Aorta (tissue), 5 donors: ENCODE data around the gene TSSK3. TPM values are rescaled to one million over a fixed set of nuclear protein-coding genes. Genes with fewer than 3 reads are reported as not detected.

Experiments used
- ATAC-seq: fragments of 200-7000 bp; cut with Tn5 transposase; one replicate; pipeline ENCODE4 v1.9.1; 2022; ENCODE audit warnings: moderate library complexity; ENCODE audit not compliant: low FRiP score
- DNase-seq, 2 donors: peaks; one replicate each; pipeline ENCODE4 v3.0.0-alpha.2; 2020
- H3K27ac ChIP-seq, 2 donors: one replicate each; pipeline ENCODE4 v1.5.1; 2013; ENCODE audit warnings: low read length in 2 of 2, mild to moderate bottlenecking in 2 of 2, moderate library complexity in 2 of 2, control low read depth in 1 of 2, inconsistent platforms in 1 of 2, low read depth in 1 of 2
- H3K27me3 ChIP-seq, 2 donors: one replicate each; pipeline ENCODE4 v1.6.1; 2013; ENCODE audit warnings: control low read depth in 1 of 2, low read length in 1 of 2, mild to moderate bottlenecking in 1 of 2, moderate library complexity in 1 of 2; ENCODE audit not compliant: insufficient read depth in 2 of 2, control insufficient read depth in 1 of 2
- H3K36me3 ChIP-seq, 2 donors: one replicate each; pipeline ENCODE4 v1.6.1; 2013; ENCODE audit warnings: control low read depth in 1 of 2, low read length in 1 of 2, mild to moderate bottlenecking in 1 of 2; ENCODE audit not compliant: insufficient read depth in 2 of 2, control insufficient read depth in 1 of 2
- H3K4me1 ChIP-seq, 2 donors: one replicate each; pipeline ENCODE4 v1.6.1; 2013; ENCODE audit warnings: low read length in 2 of 2, control low read depth in 1 of 2, mild to moderate bottlenecking in 1 of 2, moderate library complexity in 1 of 2; ENCODE audit not compliant: insufficient read depth in 2 of 2, control insufficient read depth in 1 of 2
- H3K4me3 ChIP-seq, 2 donors: one replicate each; pipeline ENCODE4 v1.5.1; 2013; ENCODE audit warnings: low read length in 2 of 2, control low read depth in 1 of 2, mild to moderate bottlenecking in 1 of 2
- H3K9me3 ChIP-seq: one replicate; pipeline ENCODE4 v1.6.1; 2013; ENCODE audit warnings: mild to moderate bottlenecking, low read length; ENCODE audit not compliant: control insufficient read depth
- WGBS, 2 donors: extraction: QIAGEN DNeasy Blood & Tissue Kit; methylation state at CpG; one replicate each; pipeline ENCODE4 v1.1.7; 2013; 5-methylcytosine and 5-hydroxymethylcytosine counted together
- intact Hi-C, 2 donors: fragments of 100-400 bp; cut with DNase I; formaldehyde crosslinking; loops; one replicate each; pipeline versions ENCODE4 v1.14.2 to v1.15.0; 2022
- polyA plus RNA-seq, 2 donors: library from polyadenylated mRNA; stranded (reverse); fragments of 200-250 nt; gene quantifications; one replicate each; pipeline ENCODE4 v1.2.3, GENCODE V29; 2013
- total RNA-seq, 2 donors: library from RNA; stranded (reverse); fragmentation: NEBNext Ultra II Directional; extraction: Animal tissue kit (Norgen Biotek cat#: 25700); gene quantifications; one replicate each; pipeline ENCODE4 v1.2.1, GENCODE V29; 2021
- donor health status: healthy with polysubstance abuse.
- donor health status: Bipolar disorder and iron deficiency.
- donor health status: DM: no; HTN: no; CAD: no.
- donor health status: DM: no; HTN: no; CAD: no.
- donor health status: DM: yes; HTN: yes; CAD: no.

The TSSK3 gene
- total and polyA plus RNA-seq, 4 donors, result 0.41 to 2.2 (median 1.7) TPM; not detected in 1

DNA sequence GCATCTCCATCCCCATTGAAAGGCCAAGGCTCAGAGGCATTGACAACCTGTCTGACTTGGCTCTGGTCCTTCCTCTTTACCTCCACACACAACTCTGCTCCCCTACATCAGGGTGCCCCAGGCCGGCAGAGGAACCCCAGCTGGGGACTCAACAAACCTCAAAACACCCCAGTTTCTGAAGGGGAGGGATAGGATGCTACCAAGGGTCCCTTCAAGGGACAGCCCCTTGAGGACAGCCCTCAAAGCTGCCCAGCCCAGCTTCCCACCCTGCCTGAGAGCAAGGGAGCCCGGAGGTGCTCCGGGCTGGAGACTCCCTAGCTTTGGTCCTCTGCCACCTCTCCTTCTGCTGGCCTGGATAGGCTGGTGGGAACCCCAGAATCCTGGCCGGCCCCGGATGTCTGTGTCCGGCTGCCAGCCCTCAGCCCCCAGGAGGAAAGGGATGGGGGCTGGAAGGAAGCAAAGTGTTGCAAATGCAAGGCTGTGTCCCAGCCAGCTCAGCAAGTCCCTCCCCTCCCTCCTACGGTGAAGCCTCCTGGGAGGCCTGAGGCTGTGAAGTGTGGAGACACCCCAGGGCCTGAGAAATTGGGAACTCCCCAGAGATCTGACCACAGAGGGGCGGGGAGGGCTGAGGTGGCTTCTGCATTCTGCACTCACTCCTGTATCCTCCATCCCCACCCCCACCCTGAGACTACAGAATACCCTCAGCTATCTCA is 25.2 kb upstream of the TSSK3 start:
- H3K9me3 ChIP-seq, result no peaks in the 10 kb centered on the region
- H3K27me3 ChIP-seq, result no peaks in the 10 kb centered on the region
- no peak overlapping the region for H3K27ac ChIP-seq
- H3K4me3 ChIP-seq, result no peak overlapping the region
- H3K36me3 ChIP-seq, result peaks cover 0 to 5% of the 10 kb centered on the region in 2 donors
- DNase-seq (peak in 1 of 2 donors; percentile 69), ATAC-seq (no peak)
- WGBS, 2 donors, result 68 to 73% methylated on average over 6 to 8 of the region's 8 CpGs
- no peaks in the 10 kb centered on the region for H3K4me1 ChIP-seq
- intact Hi-C loops, result no loop called here

DNA sequence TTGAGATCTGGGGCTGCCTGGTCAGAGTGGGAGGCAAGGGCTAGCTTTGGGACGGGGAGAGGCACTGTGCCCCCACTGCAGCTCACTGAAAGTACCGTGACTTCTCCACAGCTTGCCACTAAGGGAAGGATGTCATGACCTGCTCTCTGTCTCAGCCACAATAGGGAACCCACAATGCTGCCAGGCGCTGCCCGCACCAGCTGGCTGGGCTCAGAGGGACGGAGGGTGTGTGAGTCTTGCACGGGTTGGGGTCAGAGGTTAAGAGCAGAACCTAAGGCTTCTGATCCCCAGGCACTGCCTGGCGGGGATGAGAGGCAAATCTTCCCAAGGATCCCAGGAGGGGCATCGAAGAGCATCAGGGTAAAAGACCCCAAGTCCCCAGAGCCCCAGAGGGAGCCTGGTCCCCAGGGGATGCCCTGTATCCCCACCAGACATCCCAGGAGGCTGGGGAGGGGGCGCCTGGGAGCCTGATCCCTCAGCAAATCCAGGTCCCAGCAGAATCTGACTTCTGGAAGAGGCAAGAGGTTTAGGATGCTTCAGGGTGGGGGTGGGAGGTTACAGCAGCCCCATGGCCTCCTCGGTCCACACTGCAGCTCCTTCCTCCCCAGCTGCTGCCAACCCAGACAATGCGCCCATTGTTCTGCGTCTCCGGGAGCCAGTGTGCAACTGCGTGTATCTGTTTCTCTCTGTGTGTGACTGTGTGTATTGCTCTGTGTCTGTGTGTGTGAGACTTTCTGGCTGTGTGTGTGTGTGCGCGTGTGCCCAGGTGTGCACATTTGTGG is 24.3 kb upstream of the TSSK3 start:
- intact Hi-C loops, result no loop called here
- DNase-seq, result peak in 1 of 2 donors; percentile 67
- WGBS, 2 donors, result 77 to 83% methylated on average over 16 of the region's 16 CpGs
- no peak for ATAC-seq
- Histone ChIP-seq H3K27me3 (no peaks in the 10 kb centered on the region), H3K4me3 (no peak overlapping the region), H3K9me3 (no peaks in the 10 kb centered on the region), H3K27ac (no peak overlapping the region), H3K36me3 (no peaks in the 10 kb centered on the region), H3K4me1 (no peaks in the 10 kb centered on the region)

DNA sequence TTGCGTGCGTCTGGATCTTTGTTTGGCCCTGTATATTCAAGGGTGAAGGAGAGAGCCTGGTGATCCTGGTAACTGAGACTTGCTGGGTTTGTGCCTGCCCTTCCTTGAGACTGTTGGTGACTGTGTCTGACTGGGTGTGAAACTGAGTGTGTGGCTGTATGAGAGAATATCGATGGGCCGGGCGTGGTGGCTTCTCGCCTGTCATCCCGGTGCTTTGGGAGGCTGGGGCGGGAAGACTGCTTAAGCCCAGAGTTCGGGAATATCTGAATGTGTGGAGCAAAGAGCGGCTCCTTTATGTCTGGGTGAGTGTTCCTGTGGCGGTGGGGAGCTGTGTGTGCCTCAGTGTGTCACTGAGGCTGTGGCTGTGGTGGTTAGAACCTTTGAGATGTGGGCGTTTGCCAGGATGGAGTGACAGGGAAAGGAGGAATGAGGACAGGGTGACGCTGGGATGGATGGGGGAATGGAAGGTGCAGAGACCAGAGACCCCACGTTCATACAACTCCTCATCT is 23.6 kb upstream of the TSSK3 start:
- Histone ChIP-seq H3K4me1 (no peaks in the 10 kb centered on the region), H3K27me3 (no peaks in the 10 kb centered on the region), H3K36me3 (no peaks in the 10 kb centered on the region), H3K27ac (no peak overlapping the region), H3K9me3 (no peaks in the 10 kb centered on the region), H3K4me3 (no peak overlapping the region)
- intact Hi-C loops, result no loop called here
- no peak for ATAC-seq
- no peak for DNase-seq
- WGBS, 2 donors, result 91 to 92% methylated on average over 14 of the region's 14 CpGs

DNA sequence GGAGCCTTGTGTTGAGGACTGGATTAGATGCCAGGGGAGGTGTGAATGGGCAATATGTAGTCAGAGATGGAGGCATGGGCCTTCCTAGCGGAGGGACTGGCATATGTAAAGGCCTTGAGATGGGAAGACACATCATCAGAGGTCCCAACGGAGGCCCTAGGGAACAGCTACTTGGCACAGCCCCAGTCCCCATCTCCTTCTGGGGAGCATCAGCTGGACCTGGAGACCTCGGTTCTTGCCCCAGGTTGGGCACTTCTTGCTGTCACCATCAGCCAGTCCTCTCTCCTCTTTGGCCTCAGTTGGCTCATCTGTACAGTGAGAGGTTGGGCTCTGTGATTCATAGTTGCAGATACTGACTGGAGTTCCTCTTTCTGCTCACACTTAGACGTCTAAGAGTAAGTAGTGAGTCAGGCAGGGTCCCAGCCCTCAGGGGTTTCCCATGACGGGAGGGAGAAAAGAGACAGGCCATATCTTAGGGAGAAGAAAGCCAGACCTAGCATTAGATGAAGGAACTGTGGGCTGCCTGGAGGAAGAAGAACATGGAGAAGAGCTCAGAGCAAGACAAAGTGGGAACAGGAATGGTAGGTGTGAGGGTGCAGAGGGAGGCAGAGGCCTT is 22.9 kb upstream of the TSSK3 start:
- Histone ChIP-seq H3K9me3 (no peaks in the 10 kb centered on the region), H3K36me3 (no peaks in the 10 kb centered on the region), H3K27ac (no peak overlapping the region), H3K27me3 (no peaks in the 10 kb centered on the region), H3K4me1 (no peaks in the 10 kb centered on the region), H3K4me3 (no peak overlapping the region)
- peak in 1 of 2 donors; percentile 32 for DNase-seq
- no peak for ATAC-seq
- 73 to 77% methylated on average over 5 of the region's 5 CpGs for WGBS, 2 donors
- intact Hi-C loops, result no loop called here

DNA sequence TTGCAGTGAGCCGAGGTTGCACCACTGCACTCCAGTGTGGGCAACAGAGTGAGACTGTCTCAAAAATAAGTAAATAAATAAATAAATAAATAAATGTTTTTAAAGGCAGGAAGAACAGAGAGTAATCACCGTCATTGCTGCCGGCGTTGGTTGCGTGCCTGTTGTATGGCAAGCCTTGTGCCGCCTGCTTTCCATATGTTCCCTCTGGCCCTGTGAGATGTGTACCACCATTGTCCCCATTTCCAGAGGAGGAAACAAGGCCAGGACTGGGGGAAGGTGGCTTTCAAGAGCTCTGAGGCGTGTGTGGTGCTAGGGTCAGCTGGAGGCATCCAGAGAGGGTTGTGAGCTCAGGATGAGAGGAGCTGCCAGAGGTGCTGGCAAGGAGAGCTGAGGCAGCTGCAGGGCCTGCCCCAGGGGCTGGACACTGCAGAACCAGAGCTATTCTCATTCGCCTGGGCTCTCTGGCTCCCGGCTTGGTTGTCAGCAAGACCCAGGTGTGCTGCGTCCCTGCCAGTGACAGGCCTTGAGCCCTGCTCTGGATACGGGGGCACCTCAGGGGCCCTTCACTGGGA is 21.1 kb upstream of the TSSK3 start:
- ATAC-seq, result no peak
- 91 to 93% methylated on average over 11 of the region's 11 CpGs for WGBS, 2 donors

DNA sequence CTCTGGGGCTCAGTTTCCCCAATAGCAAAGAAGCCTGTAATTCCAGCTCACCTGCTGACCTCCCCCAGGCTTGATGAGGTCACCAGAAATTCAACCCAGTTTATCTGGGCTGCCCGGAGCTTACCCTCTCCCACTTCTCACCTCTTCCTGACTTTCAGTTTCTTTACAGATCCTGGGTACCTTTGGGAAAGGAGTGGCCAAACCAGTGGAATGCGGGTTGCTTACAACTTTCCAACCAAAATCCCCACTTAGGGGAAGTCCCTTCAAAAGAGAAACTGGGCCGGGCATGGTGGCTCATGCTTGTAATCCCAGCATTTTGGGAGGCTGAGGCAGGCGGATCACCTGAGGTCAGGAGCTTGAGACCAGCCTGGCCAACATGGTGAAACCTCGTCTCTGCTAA is 20.4 kb upstream of the TSSK3 start:
- H3K4me3 ChIP-seq, result no peak overlapping the region
- no peaks in the 10 kb centered on the region for H3K9me3 ChIP-seq
- no peak overlapping the region for H3K27ac ChIP-seq
- no peaks in the 10 kb centered on the region for H3K27me3 ChIP-seq
- H3K4me1 ChIP-seq, result no peaks in the 10 kb centered on the region
- 82 to 83% methylated on average over 4 to 5 of the region's 5 CpGs for WGBS, 2 donors
- DNase-seq, result peak in 1 of 2 donors; percentile 22
- H3K36me3 ChIP-seq, result no peaks in the 10 kb centered on the region
- intact Hi-C loops, result no loop called here
- no peak for ATAC-seq

More for the DNA sequence above, 21.1 kb upstream of the TSSK3 start:
- Histone ChIP-seq H3K9me3 (no peaks in the 10 kb centered on the region), H3K4me3 (no peak overlapping the region), H3K27me3 (no peaks in the 10 kb centered on the region), H3K27ac (no peak overlapping the region), H3K36me3 (no peaks in the 10 kb centered on the region), H3K4me1 (no peaks in the 10 kb centered on the region)
- peak in 1 of 2 donors; percentile 30 for DNase-seq
- intact Hi-C loops, result no loop called here

DNA sequence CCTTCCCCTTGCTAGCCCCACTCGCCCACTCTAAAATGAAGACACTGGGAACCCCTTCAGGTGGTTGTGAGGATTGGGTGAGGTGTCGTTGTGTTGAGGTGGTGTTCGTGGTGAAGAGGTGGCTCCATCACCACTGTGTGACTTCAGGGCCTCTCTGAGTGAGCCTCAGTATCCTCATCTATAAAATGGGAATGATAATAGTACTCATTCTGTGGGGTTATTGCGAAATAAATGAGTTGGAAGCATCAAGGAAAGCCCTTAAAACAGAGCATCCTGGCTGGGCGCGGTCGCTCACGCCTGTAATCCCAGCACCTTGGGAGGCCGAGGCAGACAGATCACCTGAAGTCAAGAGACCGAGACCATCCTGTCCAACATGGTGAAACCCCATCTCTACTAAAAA is 19.6 kb upstream of the TSSK3 start:
- H3K4me1 ChIP-seq, result no peaks in the 10 kb centered on the region
- no peaks in the 10 kb centered on the region for H3K27me3 ChIP-seq
- no peaks in the 10 kb centered on the region for H3K36me3 ChIP-seq
- H3K27ac ChIP-seq, result no peak overlapping the region
- H3K9me3 ChIP-seq, result no peaks in the 10 kb centered on the region
- no peak overlapping the region for H3K4me3 ChIP-seq
- WGBS, 2 donors, result 95 to 96% methylated on average over 10 of the region's 10 CpGs
- DNase-seq (peak in 1 of 2 donors; percentile 27), ATAC-seq (no peak)
- intact Hi-C loops, result no loop called here

DNA sequence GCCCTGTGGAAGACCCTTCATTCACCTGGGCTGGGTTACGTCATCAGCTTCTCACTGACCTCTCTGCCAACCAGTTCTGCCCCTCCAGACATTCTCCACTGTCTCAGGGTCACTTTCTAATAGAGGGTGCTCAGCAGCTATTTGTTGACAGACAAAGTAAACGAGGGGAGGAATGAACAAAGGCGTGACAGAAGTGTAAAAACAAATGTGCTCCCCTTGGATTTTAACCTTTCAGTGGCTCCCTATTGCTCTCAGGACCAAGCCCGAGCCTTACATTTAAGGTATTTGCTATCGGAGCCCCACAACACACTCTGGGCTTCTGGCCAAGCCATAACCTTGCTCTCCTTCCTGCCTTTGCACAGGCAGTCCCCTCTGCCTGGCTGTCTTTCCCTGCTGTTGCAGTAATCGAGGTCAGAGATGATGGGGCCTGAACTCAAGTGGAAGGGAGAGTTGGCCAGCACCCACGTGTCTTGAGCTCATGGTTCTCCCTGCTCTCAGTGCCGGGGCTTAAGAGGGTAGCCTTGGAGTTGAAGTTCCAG is 17.0 kb upstream of the TSSK3 start:
- no peaks in the 10 kb centered on the region for H3K36me3 ChIP-seq
- no peaks in the 10 kb centered on the region for H3K9me3 ChIP-seq
- ATAC-seq, result no peak
- no peak overlapping the region for H3K4me3 ChIP-seq
- intact Hi-C loops, result no loop called here
- no peaks in the 10 kb centered on the region for H3K4me1 ChIP-seq
- no peak overlapping the region for H3K27ac ChIP-seq
- 59 to 60% methylated on average over 8 of the region's 8 CpGs for WGBS, 2 donors
- H3K27me3 ChIP-seq, result no peaks in the 10 kb centered on the region
- DNase-seq, result no peak
